Keratinocyte (primary cell): ENCODE measurements around the gene PPP2R5A.

Source experiments
- EZH2 ChIP-seq: IDR thresholded peaks from one replicate; pipeline ENCODE4 v1.6.1; 2012; ENCODE audit warnings: inconsistent platforms, mild to moderate bottlenecking, low read length, moderate library complexity
- TF ChIP-seq, protein P1 (sequence below), 3 experiments: IDR thresholded peaks in 1 of 3; conservative IDR thresholded peaks in 1 of 3; optimal IDR thresholded peaks in 1 of 3; 2 replicates in 2 of 3; 3 replicates in 1 of 3; pipeline versions ENCODE3 to v1.5.1; 2011; ENCODE audit warnings: low read length in 3 of 3, mild to moderate bottlenecking in 3 of 3, moderate library complexity in 2 of 3, control low read depth in 1 of 3, inconsistent platforms in 1 of 3; ENCODE audit not compliant: insufficient read depth in 2 of 3; ENCODE audit errors: extremely low read depth in 1 of 3

DNA sequence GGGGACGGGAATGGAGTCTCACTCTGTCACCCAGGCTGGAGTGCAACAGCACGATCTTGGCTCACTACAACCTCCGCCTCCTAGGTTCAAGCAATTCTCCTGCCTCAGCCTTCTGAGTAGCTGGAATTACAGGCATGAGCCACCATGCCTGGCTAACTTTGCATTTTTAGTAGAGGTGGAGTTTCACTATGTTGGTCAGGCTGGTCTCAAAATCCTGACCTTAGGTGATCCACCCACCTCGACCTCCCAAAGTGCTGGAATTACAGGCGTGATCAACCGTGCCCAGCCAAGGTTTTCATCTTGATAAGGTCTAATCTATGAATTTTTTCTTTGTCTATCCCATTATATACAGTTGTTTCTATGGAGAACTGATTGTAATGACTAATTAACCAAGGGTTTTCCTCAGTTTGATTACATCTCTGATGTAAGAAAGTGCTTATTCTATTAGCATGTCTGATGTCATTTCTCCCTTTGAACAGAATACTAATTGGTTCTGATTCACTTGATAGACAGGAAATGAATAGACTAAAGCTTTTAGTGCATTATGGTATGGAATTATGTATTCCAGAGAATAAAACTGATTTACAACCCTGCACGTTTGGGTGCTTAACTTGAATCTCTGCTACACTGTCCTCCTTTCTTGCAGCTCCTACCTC, 117.6 kb downstream of the PPP2R5A start:
- TF ChIP-seq, protein P1, sequence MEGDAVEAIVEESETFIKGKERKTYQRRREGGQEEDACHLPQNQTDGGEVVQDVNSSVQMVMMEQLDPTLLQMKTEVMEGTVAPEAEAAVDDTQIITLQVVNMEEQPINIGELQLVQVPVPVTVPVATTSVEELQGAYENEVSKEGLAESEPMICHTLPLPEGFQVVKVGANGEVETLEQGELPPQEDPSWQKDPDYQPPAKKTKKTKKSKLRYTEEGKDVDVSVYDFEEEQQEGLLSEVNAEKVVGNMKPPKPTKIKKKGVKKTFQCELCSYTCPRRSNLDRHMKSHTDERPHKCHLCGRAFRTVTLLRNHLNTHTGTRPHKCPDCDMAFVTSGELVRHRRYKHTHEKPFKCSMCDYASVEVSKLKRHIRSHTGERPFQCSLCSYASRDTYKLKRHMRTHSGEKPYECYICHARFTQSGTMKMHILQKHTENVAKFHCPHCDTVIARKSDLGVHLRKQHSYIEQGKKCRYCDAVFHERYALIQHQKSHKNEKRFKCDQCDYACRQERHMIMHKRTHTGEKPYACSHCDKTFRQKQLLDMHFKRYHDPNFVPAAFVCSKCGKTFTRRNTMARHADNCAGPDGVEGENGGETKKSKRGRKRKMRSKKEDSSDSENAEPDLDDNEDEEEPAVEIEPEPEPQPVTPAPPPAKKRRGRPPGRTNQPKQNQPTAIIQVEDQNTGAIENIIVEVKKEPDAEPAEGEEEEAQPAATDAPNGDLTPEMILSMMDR (optimal IDR thresholded peaks at IDR 0.05 in 1 of 3, IDR thresholded peaks at IDR 0.05 in 1 of 3, conservative IDR thresholded peaks at IDR 0.05 in 1 of 3; ENCODE audit: extremely low read depth in 1 of 3, insufficient read depth in 2 of 3, low read length in 3 of 3): no peak
- no peak for TF ChIP-seq EZH2
